HG02798 (cell line): ENCODE measurements around the gene AZU1.
"Not testable (repeated sequence)": the region's sequence is repeated elsewhere in the genome, so short reads cannot be mapped to it uniquely, and the experiment has no call there.

Experiments used
- ATAC-seq: cut with Tn5 transposase; IDR thresholded peaks from one replicate; pipeline ENCODE4 v1.9.1; 2021; ENCODE audit warnings: mild to moderate bottlenecking; ENCODE audit not compliant: unreplicated experiment, poor library complexity

The AZU1 gene

DNA sequence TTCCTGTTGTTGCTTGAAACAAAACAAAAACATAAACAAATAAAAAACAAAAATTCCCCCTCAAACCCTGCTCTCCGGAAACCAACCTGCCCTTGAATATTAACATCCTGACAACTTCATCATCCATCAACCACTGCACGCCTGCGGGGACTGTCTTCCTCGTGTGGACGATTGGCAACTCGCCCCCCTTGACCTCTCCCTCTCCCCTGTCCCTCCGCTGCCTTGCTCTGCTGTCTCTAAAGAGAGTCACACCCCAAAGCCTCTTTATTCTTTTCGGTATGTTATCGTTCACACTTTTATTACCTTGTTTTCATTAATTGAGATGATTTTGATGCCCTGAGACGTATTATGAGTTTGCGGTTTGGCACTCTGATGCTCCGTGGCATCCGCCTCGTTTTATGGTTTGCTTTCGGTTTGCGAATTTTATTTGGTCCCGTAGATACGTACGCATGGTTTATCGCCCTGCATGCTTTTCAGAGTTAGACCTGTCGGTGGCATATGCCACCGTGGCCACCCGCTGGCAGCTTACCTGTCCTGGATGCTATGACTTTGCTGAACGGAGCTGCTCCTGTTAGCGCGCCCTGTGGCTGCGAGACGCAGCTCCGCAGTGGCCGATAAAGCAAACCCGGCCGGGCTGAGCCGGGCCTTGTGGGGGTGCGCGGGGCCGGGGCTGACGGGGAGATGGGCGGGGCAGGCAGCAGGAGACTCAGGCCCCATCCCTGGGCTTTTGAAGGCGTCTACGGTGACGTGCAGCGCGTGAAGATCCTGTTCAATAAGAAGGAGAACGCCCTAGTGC lies 19.8 kb upstream of the AZU1 start:
- ATAC-seq: no peak

DNA sequence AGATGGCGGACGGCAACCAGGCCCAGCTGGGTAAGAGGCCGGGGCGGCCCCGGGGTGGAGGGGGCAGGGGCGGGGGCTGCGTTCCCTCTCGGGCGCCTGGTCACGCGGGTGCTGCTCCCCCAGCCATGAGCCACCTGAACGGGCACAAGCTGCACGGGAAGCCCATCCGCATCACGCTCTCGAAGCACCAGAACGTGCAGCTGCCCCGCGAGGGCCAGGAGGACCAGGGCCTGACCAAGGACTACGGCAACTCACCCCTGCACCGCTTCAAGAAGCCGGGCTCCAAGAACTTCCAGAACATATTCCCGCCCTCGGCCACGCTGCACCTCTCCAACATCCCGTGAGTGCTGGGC lies 19.2 kb upstream of the AZU1 start:
- no peak for ATAC-seq

- no peak for ATAC-seq
Observed at GRCh38 chr19:810077-810855, 17.4 kb upstream of the AZU1 start.

DNA sequence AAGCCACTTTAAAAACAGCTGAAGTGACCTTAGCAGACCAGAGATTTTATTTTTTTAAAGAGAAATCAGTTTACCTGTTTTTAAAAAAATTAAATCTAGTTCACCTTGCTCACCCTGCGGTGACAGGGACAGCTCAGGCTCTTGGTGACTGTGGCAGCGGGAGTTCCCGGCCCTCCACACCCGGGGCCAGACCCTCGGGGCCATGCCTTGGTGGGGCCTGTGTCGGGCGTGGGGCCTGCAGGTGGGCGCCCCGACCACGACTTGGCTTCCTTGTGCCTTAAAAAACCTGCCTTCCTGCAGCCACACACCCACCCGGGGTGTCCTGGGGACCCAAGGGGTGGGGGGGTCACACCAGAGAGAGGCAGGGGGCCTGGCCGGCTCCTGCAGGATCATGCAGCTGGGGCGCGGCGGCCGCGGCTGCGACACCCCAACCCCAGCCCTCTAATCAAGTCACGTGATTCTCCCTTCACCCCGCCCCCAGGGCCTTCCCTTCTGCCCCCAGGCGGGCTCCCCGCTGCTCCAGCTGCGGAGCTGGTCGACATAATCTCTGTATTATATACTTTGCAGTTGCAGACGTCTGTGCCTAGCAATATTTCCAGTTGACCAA lies 16.7 kb upstream of the AZU1 start:
- ATAC-seq: no peak

DNA sequence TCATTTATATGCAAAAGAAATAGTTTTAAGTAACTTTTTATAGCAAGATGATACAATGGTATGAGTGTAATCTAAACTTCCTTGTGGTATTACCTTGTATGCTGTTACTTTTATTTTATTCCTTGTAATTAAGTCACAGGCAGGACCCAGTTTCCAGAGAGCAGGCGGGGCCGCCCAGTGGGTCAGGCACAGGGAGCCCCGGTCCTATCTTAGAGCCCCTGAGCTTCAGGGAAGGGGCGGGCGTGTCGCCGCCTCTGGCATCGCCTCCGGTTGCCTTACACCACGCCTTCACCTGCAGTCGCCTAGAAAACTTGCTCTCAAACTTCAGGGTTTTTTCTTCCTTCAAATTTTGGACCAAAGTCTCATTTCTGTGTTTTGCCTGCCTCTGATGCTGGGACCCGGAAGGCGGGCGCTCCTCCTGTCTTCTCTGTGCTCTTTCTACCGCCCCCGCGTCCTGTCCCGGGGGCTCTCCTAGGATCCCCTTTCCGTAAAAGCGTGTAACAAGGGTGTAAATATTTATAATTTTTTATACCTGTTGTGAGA lies 16.1 kb upstream of the AZU1 start:
- ATAC-seq: no peak

DNA sequence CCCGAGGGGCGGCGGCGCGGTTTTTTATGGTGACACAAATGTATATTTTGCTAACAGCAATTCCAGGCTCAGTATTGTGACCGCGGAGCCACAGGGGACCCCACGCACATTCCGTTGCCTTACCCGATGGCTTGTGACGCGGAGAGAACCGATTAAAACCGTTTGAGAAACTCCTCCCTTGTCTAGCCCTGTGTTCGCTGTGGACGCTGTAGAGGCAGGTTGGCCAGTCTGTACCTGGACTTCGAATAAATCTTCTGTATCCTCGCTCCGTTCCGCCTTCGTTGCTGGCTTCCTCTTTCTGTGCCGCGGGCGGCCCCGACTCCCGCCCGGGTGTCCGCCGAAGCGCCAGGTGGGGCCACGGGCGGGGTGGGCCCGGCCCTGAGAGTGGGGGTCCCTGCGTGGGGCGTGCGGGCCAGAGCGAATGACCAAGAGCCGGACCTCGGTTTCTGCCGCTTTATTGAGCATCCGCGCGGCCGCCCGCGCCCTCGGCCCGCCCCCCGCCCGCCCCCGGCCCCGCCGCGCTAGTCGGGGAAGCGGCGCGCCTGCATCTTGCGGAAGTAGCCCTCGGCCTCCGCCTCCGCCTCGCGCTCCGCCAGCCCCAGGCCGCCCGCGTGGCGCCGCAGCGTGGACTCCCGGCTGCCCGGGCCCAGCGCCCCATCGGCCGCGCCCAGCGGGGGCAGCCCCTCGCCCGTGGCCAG lies 15.4 kb upstream of the AZU1 start:
- no peak for ATAC-seq

GRCh38 chr19:812747-813218 lies 14.9 kb upstream of the AZU1 start:
- no peak for ATAC-seq

DNA sequence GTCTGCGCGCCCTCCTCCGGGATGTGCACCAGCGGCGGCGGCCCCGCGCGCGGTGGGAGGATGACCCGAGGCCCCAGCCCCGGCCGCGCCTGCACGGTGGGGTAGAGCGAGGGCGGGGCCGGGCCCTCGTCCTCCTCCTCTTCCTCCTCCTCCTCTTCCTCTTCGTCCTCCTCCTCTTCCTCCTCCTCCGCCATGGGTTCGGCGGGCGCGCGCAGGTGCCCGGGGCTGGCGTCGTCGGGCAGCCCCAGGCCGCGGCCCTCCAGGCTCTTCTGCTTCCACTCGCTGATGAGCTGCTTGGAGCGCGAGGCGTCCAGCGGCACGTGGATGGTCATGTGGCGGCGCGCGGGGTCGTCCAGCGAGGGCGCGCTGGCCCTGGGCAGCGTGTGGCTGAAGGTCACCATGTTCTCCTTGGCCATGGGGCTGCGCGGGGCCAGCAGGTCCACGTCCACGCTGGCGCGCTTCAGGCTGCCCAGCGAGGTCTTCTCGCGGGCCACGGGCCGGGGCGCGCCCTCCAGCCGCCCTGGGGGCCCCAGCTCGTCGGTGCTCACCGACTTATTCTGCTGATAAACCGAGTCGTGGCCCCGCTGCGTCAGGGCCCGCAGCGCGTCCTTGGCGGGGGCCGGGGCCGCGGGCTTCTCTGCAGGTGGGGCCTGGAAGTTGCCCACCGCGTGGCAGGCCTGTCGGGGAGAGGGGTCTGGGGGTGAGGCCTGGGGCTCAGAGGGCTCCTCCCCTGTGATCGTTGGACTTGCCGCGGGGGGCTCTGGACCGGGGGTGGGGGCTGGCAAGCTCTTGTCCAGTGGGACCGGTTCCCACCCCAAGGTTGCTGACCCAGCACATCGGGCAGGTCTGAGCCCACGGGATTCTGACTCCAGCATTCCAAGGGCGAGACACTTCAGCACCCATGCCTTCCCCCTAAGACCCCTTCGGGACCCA lies 14.2 kb upstream of the AZU1 start:
- no peak for ATAC-seq

DNA sequence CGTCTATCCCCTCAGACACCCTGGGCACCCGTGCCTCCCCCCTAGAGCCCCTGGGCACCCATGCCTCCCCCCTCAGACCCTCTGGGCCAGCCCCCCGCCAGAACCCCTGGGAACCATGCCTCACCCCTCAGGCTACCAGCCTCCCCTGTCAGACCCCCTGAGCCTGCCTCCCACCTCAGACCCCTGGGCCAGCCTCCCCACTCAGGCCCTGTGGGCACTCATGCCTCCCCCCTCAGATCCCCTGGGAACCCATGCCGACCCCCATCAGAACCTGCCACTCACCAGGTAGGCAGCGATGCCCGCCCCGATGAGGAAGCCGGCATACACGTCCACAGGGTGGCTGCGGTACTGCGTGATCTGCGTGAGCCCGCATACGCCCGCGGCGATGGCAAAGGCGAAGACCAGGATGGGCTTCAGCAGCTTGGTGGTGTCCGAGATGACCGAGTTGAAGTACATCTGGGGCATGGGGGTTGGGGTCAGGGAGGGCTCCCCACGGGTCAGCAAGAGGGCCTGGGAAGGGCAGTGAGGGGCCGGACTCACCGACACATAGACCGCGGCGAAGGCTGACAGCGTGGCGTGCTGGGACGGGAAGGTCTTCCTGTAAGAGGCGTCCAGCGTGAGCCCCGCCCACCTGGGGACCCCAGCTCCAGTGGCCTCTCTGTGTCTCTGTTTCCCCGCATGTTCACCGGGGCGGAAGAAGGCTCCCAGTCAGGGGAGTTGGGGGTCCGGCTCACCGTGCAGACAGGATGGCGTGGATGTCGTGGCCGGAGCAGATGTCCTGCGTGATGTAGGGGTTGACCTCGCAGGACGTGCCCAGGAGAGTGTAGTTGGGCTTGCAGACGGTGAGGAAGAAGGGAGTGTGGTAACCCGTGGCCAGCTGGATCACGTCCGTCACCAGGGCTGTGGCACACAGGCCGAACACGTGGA lies 13.2 kb upstream of the AZU1 start:
- ATAC-seq: no peak

GRCh38 chr19:815079-815774 lies 12.4 kb upstream of the AZU1 start:
- no peak for ATAC-seq

DNA sequence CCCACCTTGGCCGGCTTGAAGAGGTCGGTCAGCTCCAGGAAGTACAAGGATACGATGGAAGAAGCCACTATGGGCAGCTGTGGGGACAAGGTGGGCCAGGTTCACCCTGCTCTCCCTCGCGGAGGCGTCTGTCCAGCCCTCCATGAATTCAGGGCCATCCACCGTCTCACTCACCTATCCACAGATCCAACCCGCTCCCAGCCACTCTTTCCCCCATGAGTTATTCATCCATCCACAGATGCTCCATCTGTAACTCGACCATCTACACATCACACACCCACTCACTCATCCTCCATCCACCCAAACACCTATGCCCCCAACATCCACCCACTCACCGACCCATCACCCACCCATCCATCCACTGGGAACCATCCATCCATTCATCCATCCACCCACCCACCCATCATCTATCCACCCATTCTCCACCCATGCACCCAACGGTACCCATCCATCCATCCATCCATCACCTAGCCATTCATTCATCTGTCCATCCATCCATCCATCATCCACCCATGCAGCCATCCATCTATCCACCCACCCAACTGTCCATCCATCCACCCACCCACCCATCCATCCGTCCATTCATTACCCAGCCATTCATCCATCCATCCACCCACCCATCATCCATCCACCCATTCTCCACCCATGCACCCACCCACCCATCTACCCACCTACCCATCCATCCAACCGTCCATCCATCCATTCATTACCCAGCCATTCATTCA lies 11.7 kb upstream of the AZU1 start:
- ATAC-seq: no peak

DNA sequence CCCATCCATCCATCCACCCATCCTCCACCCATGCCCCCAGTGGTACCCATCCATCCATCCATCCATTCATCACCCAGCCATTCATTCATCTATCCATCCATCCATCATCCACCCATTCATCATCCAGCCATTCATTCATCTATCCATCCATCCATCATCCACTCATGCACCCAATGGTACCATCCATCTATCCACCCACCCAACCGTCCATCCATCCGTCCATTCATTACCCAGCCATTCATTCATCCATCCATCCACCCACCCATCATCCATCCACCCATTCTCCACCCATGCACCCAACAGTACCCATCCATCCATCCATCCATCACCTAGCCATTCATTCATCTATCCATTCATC lies 11.2 kb upstream of the AZU1 start:
- ATAC-seq: no peak

DNA sequence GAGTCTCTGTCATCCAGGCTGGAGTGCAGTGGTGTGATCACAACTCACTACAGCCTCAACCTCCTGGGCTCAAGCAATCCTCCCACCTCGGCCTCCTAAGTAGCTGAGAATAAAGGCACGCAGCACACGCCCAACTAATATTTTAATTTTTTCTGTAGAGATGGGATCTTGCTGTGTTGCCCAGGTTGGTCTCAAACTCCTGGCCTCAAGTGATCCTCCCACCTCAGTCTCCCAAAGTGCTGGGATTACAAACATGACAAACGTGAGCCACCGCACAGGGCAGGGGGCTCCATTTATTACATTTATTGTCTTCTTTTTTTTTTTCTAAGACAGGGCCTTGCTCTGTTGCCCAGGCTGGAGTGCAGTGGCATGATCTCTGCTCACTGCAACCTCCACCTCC lies 7.4 kb upstream of the AZU1 start:
- not testable (repeated sequence) for ATAC-seq

DNA sequence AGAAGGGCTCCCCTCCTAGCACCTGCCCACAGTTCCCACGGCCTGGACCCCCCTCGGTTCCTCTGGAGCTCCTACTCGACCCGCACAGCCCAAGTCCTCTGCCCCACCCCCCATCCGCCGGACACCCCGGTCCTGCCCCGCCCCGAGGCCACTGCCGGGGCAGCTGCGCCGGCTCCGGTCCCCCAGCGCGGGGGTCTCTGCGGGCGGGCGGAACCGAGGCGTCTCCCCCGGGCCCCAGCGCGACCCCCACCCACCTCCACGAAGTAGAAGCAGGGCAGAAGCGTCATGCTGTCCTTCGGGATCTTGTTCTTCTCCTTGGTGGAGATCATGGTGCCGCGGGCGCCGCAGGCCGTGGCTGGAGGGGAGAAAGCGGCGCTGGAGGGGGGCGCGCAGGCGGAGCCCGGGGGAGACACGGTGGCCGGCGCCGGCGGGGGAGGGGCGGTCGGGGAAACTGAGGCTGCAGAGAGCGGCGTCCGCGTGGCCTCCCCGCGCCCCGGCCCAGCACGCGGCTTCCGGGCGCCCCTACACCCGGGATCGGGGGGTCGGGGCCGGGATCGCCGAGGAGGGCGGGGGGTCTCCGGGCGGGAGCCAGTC lies 6.3 kb upstream of the AZU1 start:
- no peak for ATAC-seq

- no peak for ATAC-seq
Observed at GRCh38 chr19:821825-822503, 5.7 kb upstream of the AZU1 start, which contains the start of gene PLPPR3. Gene PLPPR3 (minus strand): TSS chr19:821955. CDS start chr19:821559, 396 bp downstream.

DNA sequence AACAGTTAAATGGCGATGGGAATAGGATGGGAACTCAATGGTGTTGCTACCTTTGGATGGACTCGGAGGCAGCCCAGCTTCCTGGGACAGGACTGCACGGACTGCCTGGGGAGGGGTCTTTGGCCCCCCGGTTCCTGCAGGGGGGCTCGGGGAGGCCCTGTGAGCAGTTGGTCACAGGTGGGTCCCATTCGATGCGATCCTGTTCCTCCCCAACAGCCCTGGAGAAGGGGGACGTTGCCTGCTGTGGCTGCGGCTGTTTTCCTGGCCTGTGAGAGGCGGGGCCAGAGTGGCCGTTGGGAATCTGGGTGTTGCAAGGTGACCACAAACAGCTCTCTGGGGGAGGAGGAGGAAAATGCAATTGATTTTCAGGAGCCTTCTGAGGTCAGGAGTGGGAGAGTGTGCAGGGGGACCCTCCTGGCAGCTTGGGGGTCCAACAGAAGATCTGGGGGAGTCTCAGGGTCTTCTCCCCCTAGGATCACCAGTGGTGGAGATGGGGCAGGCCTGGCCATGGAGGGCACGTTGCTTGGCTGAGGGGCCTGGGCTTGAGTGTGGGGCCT lies 4.0 kb upstream of the AZU1 start:
- no peak for ATAC-seq
